HEK293 (cell line): ENCODE measurements around the gene FRMD8.

ENCODE experiments used
- CTCF ChIA-PET: fragments of 350-600 bp; formaldehyde crosslinking; extraction: SDS; loops from one replicate; lab custom pipeline; 2021; ENCODE audit warnings: antibody characterized with exemption; lab: Yijun Ruan, JAX
- POLR2A ChIA-PET: fragments of 300-600 bp; formaldehyde crosslinking; extraction: SDS; loops from one replicate; lab custom pipeline; 2020; ENCODE audit warnings: antibody characterized with exemption, inconsistent platforms; lab: Yijun Ruan, JAX
- H3K27ac ChIP-seq: fragments of 200-500 bp; sonication (Bioruptor generic); 2 replicates; pipeline ENCODE4 v1.5.1; 2014; ENCODE audit warnings: low read depth, low read length, control low read depth, inconsistent platforms; ENCODE audit errors: extremely low read depth
- H3K36me3 ChIP-seq, 2 experiments: fragments of 200-500 bp in 1 of 2; sonication (Bioruptor generic) in 1 of 2; 1 replicate in 1 of 2; 2 replicates in 1 of 2; pipeline ENCODE4 v1.5.1; 2014 to 2017; ENCODE audit warnings: inconsistent platforms in 2 of 2, low read length in 2 of 2; ENCODE audit not compliant: control insufficient read depth in 2 of 2, insufficient read depth in 1 of 2
- H3K4me1 ChIP-seq: fragments of 200-500 bp; sonication (Bioruptor generic); 2 replicates; pipeline ENCODE4 v1.5.1; 2014; ENCODE audit warnings: mild to moderate bottlenecking, low read length, inconsistent platforms; ENCODE audit not compliant: control insufficient read depth, insufficient read depth
- H3K4me3 ChIP-seq: 2 replicates; pipeline ENCODE4 v1.5.1; 2011; ENCODE audit warnings: low read depth, mild to moderate bottlenecking, control low read depth, low read length, moderate library complexity
- H3K9me3 ChIP-seq: fragments of 200-500 bp; sonication (Bioruptor generic); 2 replicates; pipeline ENCODE4 v1.5.1; 2014; ENCODE audit warnings: low read depth, low read length, inconsistent platforms; ENCODE audit not compliant: control insufficient read depth, insufficient read depth
- EGR2 ChIP-seq: fragments of 450-650 bp; formaldehyde crosslinking; IDR thresholded peaks from 2 replicates; pipeline ENCODE4 v1.5.1; 2016; ENCODE audit warnings: low read depth, missing biosample characterization, missing genetic modification characterization
- HOXD13 ChIP-seq: sonication (generic); formaldehyde crosslinking; IDR thresholded peaks from 2 replicates; pipeline ENCODE4 v1.8.0; 2022; ENCODE audit warnings: missing genetic modification reagents, borderline replicate concordance
- KLF1 ChIP-seq: fragments of 450-650 bp; formaldehyde crosslinking; IDR thresholded peaks from 2 replicates; pipeline ENCODE4 v1.5.1; 2016; ENCODE audit warnings: missing biosample characterization, missing genetic modification characterization
- ZBTB7A ChIP-seq: fragments of 450-650 bp; formaldehyde crosslinking; IDR thresholded peaks from 2 replicates; pipeline ENCODE4 v1.5.1; 2016; ENCODE audit warnings: low read depth, missing biosample characterization, missing genetic modification characterization
- ZNF2 ChIP-seq: fragments of 450-650 bp; formaldehyde crosslinking; IDR thresholded peaks from 2 replicates; pipeline ENCODE4 v1.5.1; 2016; ENCODE audit warnings: missing biosample characterization, missing genetic modification characterization
- ZNF248 ChIP-seq: fragments of 450-650 bp; formaldehyde crosslinking; IDR thresholded peaks from 2 replicates; pipeline ENCODE4 v1.5.1; 2017; ENCODE audit warnings: missing biosample characterization, missing genetic modification characterization
- ZNF274 ChIP-seq, 2 experiments: fragments of 200-500 bp in 1 of 2; fragments of 450-650 bp in 1 of 2; sonication (Bioruptor generic) in 1 of 2; formaldehyde crosslinking in 1 of 2; IDR thresholded peaks; 2 replicates each; pipeline versions ENCODE4 v1.5.1 to v1.6.1; 2014 to 2016; ENCODE audit warnings: borderline replicate concordance in 1 of 2, inconsistent platforms in 1 of 2, low read length in 1 of 2, missing biosample characterization in 1 of 2, missing genetic modification characterization in 1 of 2
- ZNF292 ChIP-seq: fragments of 450-650 bp; formaldehyde crosslinking; IDR thresholded peaks from 2 replicates; pipeline ENCODE4 v1.5.1; 2016; ENCODE audit warnings: low read depth, missing biosample characterization, missing genetic modification characterization, borderline replicate concordance
- ZNF350 ChIP-seq: fragments of 450-650 bp; formaldehyde crosslinking; IDR thresholded peaks from 2 replicates; pipeline ENCODE4 v1.5.0; 2017; ENCODE audit warnings: missing biosample characterization, mild to moderate bottlenecking, missing genetic modification characterization
- ZNF37A ChIP-seq: fragments of 450-650 bp; IDR thresholded peaks from 2 replicates; pipeline ENCODE4 v1.5.1; 2018; ENCODE audit warnings: missing biosample characterization, missing genetic modification characterization
- ZNF654 ChIP-seq: fragments of 450-650 bp; formaldehyde crosslinking; IDR thresholded peaks from 2 replicates; pipeline ENCODE4 v1.5.1; 2016; ENCODE audit warnings: low read depth, missing biosample characterization, missing genetic modification characterization
- ZNF658 ChIP-seq: fragments of 450-650 bp; formaldehyde crosslinking; IDR thresholded peaks from 2 replicates; pipeline ENCODE4; 2016; ENCODE audit warnings: missing biosample characterization, missing genetic modification characterization
- ZNF660 ChIP-seq: fragments of 450-650 bp; IDR thresholded peaks from 2 replicates; pipeline ENCODE4 v1.5.1; 2018; ENCODE audit warnings: missing biosample characterization, mild to moderate bottlenecking, missing genetic modification characterization
- TF ChIP-seq, protein P1 (sequence below): fragments of 450-650 bp; formaldehyde crosslinking; IDR thresholded peaks from 2 replicates; pipeline ENCODE4 v1.5.1; 2016; ENCODE audit warnings: missing biosample characterization, missing genetic modification characterization
- TF ChIP-seq, protein P2 (sequence below): fragments of 450-650 bp; formaldehyde crosslinking; IDR thresholded peaks from 2 replicates; pipeline ENCODE4 v1.5.1; 2016; ENCODE audit warnings: missing biosample characterization, missing genetic modification characterization
- TF ChIP-seq, protein P3 (sequence below): fragments of 450-650 bp; formaldehyde crosslinking; IDR thresholded peaks from 2 replicates; pipeline ENCODE4 v1.5.1; 2016; ENCODE audit warnings: missing biosample characterization, missing genetic modification characterization
- TF ChIP-seq, protein P4 (sequence below): fragments of 450-650 bp; formaldehyde crosslinking; IDR thresholded peaks from 2 replicates; pipeline ENCODE4 v1.5.1; 2016; ENCODE audit warnings: missing biosample characterization, missing genetic modification characterization, borderline replicate concordance
- TF ChIP-seq, protein P5 (sequence below): fragments of 450-650 bp; formaldehyde crosslinking; IDR thresholded peaks from 2 replicates; pipeline ENCODE4 v1.5.1; 2016; ENCODE audit warnings: missing biosample characterization, missing genetic modification characterization

FRMD8 gene

DNA sequence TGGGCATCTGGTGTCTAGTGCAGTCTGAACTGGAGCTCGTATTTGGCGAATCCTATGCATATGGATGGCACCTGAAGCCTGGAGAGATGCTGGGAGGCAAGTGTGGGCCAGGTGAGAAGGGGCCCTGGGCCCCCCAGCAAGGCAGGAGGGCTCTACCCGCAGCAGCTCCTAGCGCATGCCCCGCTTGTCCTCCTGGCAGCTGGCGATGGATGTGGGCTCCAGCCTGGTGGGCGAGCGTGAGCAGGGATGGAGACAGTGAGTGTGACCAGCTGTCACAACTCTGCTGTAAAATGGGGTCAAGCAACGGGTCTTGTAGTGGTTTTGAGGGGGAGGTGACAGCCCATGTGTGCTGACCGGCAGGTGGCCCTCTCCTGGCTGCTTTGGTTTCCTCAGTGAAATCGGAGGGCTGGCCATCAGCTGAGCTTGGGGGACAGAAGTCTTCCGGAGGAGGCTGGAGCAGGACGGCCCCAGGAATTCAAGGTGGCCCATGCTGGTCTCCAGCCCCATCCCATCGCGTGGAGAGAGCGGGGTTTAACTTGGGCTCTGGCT, 12.0 kb downstream of the FRMD8 start (continued):
- TF ChIP-seq, protein P1, sequence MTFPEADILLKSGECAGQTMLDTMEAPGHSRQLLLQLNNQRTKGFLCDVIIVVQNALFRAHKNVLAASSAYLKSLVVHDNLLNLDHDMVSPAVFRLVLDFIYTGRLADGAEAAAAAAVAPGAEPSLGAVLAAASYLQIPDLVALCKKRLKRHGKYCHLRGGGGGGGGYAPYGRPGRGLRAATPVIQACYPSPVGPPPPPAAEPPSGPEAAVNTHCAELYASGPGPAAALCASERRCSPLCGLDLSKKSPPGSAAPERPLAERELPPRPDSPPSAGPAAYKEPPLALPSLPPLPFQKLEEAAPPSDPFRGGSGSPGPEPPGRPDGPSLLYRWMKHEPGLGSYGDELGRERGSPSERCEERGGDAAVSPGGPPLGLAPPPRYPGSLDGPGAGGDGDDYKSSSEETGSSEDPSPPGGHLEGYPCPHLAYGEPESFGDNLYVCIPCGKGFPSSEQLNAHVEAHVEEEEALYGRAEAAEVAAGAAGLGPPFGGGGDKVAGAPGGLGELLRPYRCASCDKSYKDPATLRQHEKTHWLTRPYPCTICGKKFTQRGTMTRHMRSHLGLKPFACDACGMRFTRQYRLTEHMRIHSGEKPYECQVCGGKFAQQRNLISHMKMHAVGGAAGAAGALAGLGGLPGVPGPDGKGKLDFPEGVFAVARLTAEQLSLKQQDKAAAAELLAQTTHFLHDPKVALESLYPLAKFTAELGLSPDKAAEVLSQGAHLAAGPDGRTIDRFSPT, result no peak
- TF ChIP-seq HOXD13 (CRISPR knock-in tag) (no peak), ZNF2 (tag by site-specific recombination) (no peak)
- TF ChIP-seq, protein P2, sequence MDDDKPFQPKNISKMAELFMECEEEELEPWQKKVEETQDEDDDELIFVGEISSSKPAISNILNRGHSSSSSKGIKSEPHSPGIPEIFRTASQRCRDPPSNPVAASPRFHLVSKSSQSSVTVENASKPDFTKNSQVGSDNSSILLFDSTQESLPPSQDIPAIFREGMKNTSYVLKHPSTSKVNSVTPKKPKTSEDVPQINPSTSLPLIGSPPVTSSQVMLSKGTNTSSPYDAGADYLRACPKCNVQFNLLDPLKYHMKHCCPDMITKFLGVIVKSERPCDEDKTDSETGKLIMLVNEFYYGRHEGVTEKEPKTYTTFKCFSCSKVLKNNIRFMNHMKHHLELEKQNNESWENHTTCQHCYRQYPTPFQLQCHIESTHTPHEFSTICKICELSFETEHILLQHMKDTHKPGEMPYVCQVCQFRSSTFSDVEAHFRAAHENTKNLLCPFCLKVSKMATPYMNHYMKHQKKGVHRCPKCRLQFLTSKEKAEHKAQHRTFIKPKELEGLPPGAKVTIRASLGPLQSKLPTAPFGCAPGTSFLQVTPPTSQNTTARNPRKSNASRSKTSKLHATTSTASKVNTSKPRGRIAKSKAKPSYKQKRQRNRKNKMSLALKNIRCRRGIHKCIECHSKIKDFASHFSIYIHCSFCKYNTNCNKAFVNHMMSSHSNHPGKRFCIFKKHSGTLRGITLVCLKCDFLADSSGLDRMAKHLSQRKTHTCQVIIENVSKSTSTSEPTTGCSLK (tag by site-specific recombination), result no peak
- TF ChIP-seq, all 188 proteins: peak for 0

DNA sequence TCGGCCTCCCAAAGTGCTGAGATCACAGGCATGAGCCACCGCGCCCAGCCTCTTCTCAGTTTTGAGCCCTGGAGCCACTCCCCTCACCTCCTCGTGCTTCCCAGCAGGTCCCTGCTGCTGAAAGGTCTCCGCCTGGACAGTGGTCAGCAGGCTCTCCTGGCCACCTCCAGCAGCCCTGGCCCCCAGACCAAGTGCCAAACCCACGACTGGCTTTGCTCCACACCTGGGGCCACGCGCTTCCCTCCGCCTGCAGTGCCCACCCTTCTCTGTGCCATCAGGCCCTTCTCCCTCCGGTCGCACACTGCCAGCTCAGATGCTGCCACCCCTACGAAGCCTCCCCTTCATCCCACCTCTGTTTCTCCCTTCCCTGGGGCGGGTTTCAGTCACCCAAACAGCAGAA, 12.8 kb downstream of the FRMD8 start:
- POLR2A ChIA-PET, result no interaction called here

More for the DNA sequence above, 12.8 kb downstream of the FRMD8 start:
- Histone ChIP-seq H3K36me3 (peaks cover 5 to 67% of the 10 kb centered on the region in 2 experiments; a peak in 2 of 3 replicates), H3K9me3 (no peaks in the 10 kb centered on the region), H3K4me3 (no peak overlapping the region), H3K27ac (no peak overlapping the region), H3K4me1 (no peaks in the 10 kb centered on the region)
- CTCF ChIA-PET, result no interaction called here
- TF ChIP-seq ZNF350 (tag by site-specific recombination) (no peak), ZBTB7A (tag by site-specific recombination) (no peak), KLF1 (tag by site-specific recombination) (no peak), ZNF274 (IDR thresholded peaks at IDR 0.05; ENCODE audit: low read length) (no peak), ZNF274 (tag by site-specific recombination; IDR thresholded peaks at IDR 0.05; ENCODE audit: borderline replicate concordance) (no peak), EGR2 (tag by site-specific recombination) (no peak), ZNF292 (tag by site-specific recombination) (no peak), ZNF248 (tag by site-specific recombination) (no peak), ZNF37A (tag by site-specific recombination) (no peak), ZNF658 (tag by site-specific recombination) (no peak), ZNF654 (tag by site-specific recombination) (no peak), ZNF660 (tag by site-specific recombination) (no peak)
- TF ChIP-seq, protein P3, sequence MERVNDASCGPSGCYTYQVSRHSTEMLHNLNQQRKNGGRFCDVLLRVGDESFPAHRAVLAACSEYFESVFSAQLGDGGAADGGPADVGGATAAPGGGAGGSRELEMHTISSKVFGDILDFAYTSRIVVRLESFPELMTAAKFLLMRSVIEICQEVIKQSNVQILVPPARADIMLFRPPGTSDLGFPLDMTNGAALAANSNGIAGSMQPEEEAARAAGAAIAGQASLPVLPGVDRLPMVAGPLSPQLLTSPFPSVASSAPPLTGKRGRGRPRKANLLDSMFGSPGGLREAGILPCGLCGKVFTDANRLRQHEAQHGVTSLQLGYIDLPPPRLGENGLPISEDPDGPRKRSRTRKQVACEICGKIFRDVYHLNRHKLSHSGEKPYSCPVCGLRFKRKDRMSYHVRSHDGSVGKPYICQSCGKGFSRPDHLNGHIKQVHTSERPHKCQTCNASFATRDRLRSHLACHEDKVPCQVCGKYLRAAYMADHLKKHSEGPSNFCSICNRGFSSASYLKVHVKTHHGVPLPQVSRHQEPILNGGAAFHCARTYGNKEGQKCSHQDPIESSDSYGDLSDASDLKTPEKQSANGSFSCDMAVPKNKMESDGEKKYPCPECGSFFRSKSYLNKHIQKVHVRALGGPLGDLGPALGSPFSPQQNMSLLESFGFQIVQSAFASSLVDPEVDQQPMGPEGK (tag by site-specific recombination), result no peak
- TF ChIP-seq, protein P4, sequence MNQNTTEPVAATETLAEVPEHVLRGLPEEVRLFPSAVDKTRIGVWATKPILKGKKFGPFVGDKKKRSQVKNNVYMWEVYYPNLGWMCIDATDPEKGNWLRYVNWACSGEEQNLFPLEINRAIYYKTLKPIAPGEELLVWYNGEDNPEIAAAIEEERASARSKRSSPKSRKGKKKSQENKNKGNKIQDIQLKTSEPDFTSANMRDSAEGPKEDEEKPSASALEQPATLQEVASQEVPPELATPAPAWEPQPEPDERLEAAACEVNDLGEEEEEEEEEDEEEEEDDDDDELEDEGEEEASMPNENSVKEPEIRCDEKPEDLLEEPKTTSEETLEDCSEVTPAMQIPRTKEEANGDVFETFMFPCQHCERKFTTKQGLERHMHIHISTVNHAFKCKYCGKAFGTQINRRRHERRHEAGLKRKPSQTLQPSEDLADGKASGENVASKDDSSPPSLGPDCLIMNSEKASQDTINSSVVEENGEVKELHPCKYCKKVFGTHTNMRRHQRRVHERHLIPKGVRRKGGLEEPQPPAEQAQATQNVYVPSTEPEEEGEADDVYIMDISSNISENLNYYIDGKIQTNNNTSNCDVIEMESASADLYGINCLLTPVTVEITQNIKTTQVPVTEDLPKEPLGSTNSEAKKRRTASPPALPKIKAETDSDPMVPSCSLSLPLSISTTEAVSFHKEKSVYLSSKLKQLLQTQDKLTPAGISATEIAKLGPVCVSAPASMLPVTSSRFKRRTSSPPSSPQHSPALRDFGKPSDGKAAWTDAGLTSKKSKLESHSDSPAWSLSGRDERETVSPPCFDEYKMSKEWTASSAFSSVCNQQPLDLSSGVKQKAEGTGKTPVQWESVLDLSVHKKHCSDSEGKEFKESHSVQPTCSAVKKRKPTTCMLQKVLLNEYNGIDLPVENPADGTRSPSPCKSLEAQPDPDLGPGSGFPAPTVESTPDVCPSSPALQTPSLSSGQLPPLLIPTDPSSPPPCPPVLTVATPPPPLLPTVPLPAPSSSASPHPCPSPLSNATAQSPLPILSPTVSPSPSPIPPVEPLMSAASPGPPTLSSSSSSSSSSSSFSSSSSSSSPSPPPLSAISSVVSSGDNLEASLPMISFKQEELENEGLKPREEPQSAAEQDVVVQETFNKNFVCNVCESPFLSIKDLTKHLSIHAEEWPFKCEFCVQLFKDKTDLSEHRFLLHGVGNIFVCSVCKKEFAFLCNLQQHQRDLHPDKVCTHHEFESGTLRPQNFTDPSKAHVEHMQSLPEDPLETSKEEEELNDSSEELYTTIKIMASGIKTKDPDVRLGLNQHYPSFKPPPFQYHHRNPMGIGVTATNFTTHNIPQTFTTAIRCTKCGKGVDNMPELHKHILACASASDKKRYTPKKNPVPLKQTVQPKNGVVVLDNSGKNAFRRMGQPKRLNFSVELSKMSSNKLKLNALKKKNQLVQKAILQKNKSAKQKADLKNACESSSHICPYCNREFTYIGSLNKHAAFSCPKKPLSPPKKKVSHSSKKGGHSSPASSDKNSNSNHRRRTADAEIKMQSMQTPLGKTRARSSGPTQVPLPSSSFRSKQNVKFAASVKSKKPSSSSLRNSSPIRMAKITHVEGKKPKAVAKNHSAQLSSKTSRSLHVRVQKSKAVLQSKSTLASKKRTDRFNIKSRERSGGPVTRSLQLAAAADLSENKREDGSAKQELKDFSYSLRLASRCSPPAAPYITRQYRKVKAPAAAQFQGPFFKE (tag by site-specific recombination), result no peak
- TF ChIP-seq, protein P5, sequence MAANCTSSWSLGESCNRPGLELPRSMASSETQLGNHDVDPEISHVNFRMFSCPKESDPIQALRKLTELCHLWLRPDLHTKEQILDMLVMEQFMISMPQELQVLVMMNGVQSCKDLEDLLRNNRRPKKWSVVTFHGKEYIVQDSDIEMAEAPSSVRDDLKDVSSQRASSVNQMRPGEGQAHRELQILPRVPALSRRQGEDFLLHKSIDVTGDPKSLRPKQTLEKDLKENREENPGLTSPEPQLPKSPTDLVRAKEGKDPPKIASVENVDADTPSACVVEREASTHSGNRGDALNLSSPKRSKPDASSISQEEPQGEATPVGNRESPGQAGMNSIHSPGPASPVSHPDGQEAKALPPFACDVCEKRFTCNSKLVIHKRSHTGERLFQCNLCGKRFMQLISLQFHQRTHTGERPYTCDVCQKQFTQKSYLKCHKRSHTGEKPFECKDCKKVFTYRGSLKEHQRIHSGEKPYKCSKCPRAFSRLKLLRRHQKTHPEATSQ (tag by site-specific recombination), result no peak
